GM10266 (cell line): ENCODE data around the gene BAAT.

ENCODE experiments used
- DNase-seq: peaks from one replicate; pipeline ENCODE4 v3.0.0; 2012; ENCODE audit errors: extremely low spot score
- TF ChIP-seq, protein P1 (sequence below): IDR thresholded peaks from 2 replicates; pipeline ENCODE4 v1.5.1; 2012; ENCODE audit warnings: mild to moderate bottlenecking, low read depth; ENCODE audit not compliant: control insufficient read depth, insufficient read depth; ENCODE audit errors: missing control alignments

Gene BAAT

GRCh38 chr9:101427358-101427757 lies 42.6 kb upstream of the BAAT start:
- DNase-seq, result no peak
- TF ChIP-seq, protein P1, sequence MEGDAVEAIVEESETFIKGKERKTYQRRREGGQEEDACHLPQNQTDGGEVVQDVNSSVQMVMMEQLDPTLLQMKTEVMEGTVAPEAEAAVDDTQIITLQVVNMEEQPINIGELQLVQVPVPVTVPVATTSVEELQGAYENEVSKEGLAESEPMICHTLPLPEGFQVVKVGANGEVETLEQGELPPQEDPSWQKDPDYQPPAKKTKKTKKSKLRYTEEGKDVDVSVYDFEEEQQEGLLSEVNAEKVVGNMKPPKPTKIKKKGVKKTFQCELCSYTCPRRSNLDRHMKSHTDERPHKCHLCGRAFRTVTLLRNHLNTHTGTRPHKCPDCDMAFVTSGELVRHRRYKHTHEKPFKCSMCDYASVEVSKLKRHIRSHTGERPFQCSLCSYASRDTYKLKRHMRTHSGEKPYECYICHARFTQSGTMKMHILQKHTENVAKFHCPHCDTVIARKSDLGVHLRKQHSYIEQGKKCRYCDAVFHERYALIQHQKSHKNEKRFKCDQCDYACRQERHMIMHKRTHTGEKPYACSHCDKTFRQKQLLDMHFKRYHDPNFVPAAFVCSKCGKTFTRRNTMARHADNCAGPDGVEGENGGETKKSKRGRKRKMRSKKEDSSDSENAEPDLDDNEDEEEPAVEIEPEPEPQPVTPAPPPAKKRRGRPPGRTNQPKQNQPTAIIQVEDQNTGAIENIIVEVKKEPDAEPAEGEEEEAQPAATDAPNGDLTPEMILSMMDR, result no peak

- no peak for DNase-seq
- TF ChIP-seq, protein P1, result no peak
Observed at GRCh38 chr9:101421653-101422065, 36.9 kb upstream of the BAAT start.

- no peak for DNase-seq
- TF ChIP-seq, protein P1, result no peak
Observed at GRCh38 chr9:101419863-101420262, 35.1 kb upstream of the BAAT start.

- DNase-seq, result no peak
- TF ChIP-seq, protein P1, result no peak
Observed at GRCh38 chr9:101418518-101419430, 34.0 kb upstream of the BAAT start.

DNA sequence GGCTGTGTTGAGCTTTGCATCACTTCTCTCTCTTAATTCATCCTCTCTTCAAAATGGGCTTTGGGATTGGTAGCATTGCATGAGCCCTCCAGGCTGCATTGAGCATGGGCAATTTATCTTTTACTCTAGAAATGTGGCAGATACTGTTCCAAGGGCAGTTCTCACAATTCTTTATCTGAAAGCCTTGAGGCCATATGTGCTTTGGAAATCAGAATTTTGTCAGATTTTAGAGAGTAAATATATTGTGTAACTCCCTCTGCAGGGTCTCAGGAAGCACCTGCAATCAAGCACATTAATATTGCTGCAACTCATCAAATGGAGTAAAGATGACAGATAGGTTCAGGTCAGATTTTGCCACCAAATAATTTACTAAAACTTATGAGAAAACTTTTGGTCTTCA lies 33.2 kb upstream of the BAAT start:
- TF ChIP-seq, protein P1, result no peak
- DNase-seq, result no peak

- DNase-seq, result no peak
- TF ChIP-seq, protein P1, result no peak
Observed at GRCh38 chr9:101417389-101417788, 32.6 kb upstream of the BAAT start.

DNA sequence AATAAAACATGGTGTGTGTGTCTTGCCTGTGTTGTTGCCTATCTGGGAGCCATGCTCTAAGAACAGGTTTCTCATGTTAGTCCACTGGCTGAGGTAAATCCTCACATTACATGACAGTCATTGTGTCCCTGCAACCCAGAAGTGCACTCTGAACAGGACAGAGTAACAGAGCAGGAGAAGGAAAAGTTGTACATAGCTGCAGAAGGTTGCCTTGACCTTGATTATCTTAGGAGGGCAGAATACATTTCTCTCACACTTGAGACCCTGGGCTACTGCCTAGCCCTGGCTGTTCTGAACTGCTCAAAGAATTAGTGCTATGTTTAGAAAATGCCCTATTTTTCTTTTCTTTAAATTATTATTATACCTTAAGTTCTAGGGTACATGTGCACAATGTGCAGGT lies 30.8 kb upstream of the BAAT start:
- TF ChIP-seq, protein P1, result no peak
- no peak for DNase-seq
